Measurements from ENCODE around the gene FAS. TPM values are rescaled to one million over a fixed set of nuclear protein-coding genes. Genes with fewer than 3 reads are reported as not detected.

Gene FAS
- total and polyA plus RNA-seq, 2 donors (not counting 1 experiment from before 2014, with no cell fraction given) = 11.5 to 12.4 TPM

DNA sequence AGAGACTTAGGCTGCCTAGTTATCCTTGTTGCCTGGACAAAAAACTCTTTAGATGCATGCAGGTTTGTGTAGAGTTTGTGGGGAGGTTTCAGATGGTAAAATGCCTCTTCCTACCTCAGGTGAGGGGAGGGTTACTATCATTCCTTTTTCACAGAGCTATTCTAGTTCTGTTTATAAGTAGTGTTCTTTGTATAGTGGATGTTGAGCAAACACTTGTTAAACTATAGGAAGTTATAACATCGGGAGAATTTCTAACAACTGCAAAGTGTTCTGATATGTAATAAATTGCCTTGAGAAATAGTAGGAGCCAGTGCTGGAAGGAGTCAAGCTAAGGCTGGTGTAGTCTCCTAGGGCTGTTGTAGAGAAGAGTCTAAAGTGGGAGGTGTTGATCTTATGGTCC is 6.7 kb upstream of the FAS start:
- CTCF ChIA-PET = no interaction called here
- Histone ChIP-seq H3K27me3 (replicated peaks in 1 of 4; ENCODE audit: control extremely low read depth in 1 of 4, control insufficient read depth in 3 of 4, insufficient read depth in 4 of 4, low read length in 3 of 4) (no peaks in the 10 kb centered on the region), H3K9me3 (ENCODE audit: control extremely low read depth in 1 of 3, control insufficient read depth in 2 of 3, insufficient read depth in 1 of 3, low read length in 2 of 3) (peaks cover 0 to 8% (median 7%) of the 10 kb centered on the region in 3 donors), H3K79me2 (ENCODE audit: control insufficient read depth, insufficient read depth, low read length) (no peaks in the 10 kb centered on the region), H3K4me1 (ENCODE audit: control insufficient read depth in 2 of 2, insufficient read depth in 2 of 2, low read length in 2 of 2) (no peaks in the 10 kb centered on the region), H3K27ac (ENCODE audit: low read length in 2 of 2) (no peak overlapping the region), H3K9ac (ENCODE audit: low read length) (no peak overlapping the region), H3K36me3 (replicated peaks in 1 of 2; ENCODE audit: control extremely low read depth in 1 of 2, control insufficient read depth in 1 of 2, extremely low read depth in 1 of 2, insufficient read depth in 2 of 2, low read length in 1 of 2) (no peaks in the 10 kb centered on the region), H3K4me3 (ENCODE audit: control extremely low read depth in 1 of 5, extremely low read depth in 1 of 5, insufficient read depth in 1 of 5, low read depth in 2 of 5, low read length in 4 of 5) (no peak overlapping the region), H3K4me2 (replicated peaks; ENCODE audit: low read depth, low read length, poor library complexity, severe bottlenecking) (no peak overlapping the region), H2AFZ (ENCODE audit: insufficient read depth, low read depth, low read length, poor library complexity, severe bottlenecking) (no peak overlapping the region), H4K20me1 (ENCODE audit: control insufficient read depth, insufficient read depth, low read length, poor library complexity, severe bottlenecking) (no peaks in the 10 kb centered on the region)
- no peak for DNase-seq
- TF ChIP-seq CTCF (IDR thresholded peaks at IDR 0.05) = no peak
- TF ChIP-seq EZH2 (IDR thresholded peaks at IDR 0.05; ENCODE audit: borderline replicate concordance, insufficient read depth, low read depth, low read length, poor library complexity, severe bottlenecking) = no peak
- POLR2A ChIA-PET = no interaction called here
- Mint-ChIP-seq H3K27ac (no peak overlapping the region), H3K4me3 (no peak overlapping the region), H3K27me3 (no peaks in the 10 kb centered on the region), H3K4me1 (peaks cover 5% of the 10 kb centered on the region), H3K9me3 (ENCODE audit: insufficient read depth) (peaks cover 4% of the 10 kb centered on the region)
- WGBS (ENCODE audit: insufficient coverage) = no CpG with 5 or more reads among the region's 1 CpG
- intact Hi-C loops (cut with micrococcal nuclease) = no loop called here
- ATAC-seq (ENCODE audit: low read depth) = no peak

GRCh38 chr10:88984525-88984924 is 6.1 kb upstream of the FAS start:
- Histone ChIP-seq H3K4me2 (replicated peaks; ENCODE audit: low read depth, low read length, poor library complexity, severe bottlenecking) (no peak overlapping the region), H3K79me2 (ENCODE audit: control insufficient read depth, insufficient read depth, low read length) (no peaks in the 10 kb centered on the region), H3K4me3 (ENCODE audit: control extremely low read depth in 1 of 5, extremely low read depth in 1 of 5, insufficient read depth in 1 of 5, low read depth in 2 of 5, low read length in 4 of 5) (no peak overlapping the region), H3K27me3 (replicated peaks in 1 of 4; ENCODE audit: control extremely low read depth in 1 of 4, control insufficient read depth in 3 of 4, insufficient read depth in 4 of 4, low read length in 3 of 4) (no peaks in the 10 kb centered on the region), H3K9ac (ENCODE audit: low read length) (no peak overlapping the region), H3K36me3 (replicated peaks in 1 of 2; ENCODE audit: control extremely low read depth in 1 of 2, control insufficient read depth in 1 of 2, extremely low read depth in 1 of 2, insufficient read depth in 2 of 2, low read length in 1 of 2) (no peaks in the 10 kb centered on the region), H3K4me1 (ENCODE audit: control insufficient read depth in 2 of 2, insufficient read depth in 2 of 2, low read length in 2 of 2) (peaks cover 0 to 1% of the 10 kb centered on the region in 2 donors), H4K20me1 (ENCODE audit: control insufficient read depth, insufficient read depth, low read length, poor library complexity, severe bottlenecking) (no peaks in the 10 kb centered on the region), H2AFZ (ENCODE audit: insufficient read depth, low read depth, low read length, poor library complexity, severe bottlenecking) (peak overlapping the region; percentile 5), H3K27ac (ENCODE audit: low read length in 2 of 2) (no peak overlapping the region), H3K9me3 (ENCODE audit: control extremely low read depth in 1 of 3, control insufficient read depth in 2 of 3, insufficient read depth in 1 of 3, low read length in 2 of 3) (peaks cover 0 to 8% (median 7%) of the 10 kb centered on the region in 3 donors)
- ATAC-seq (ENCODE audit: low read depth) (no peak), DNase-seq (no peak)
- TF ChIP-seq EZH2 (IDR thresholded peaks at IDR 0.05; ENCODE audit: borderline replicate concordance, insufficient read depth, low read depth, low read length, poor library complexity, severe bottlenecking) (no peak), CTCF (IDR thresholded peaks at IDR 0.05) (no peak)
- peaks cover 8% of the 10 kb centered on the region for H3K4me1 Mint-ChIP-seq
- no peak overlapping the region for H3K4me3 Mint-ChIP-seq
- H3K9me3 Mint-ChIP-seq (ENCODE audit: insufficient read depth) = peaks cover 4% of the 10 kb centered on the region
- no peaks in the 10 kb centered on the region for H3K27me3 Mint-ChIP-seq
- no peak overlapping the region for H3K27ac Mint-ChIP-seq
- CTCF ChIA-PET = no interaction called here
- intact Hi-C loops (cut with micrococcal nuclease) = no loop called here
- POLR2A ChIA-PET = no interaction called here

All from B cell (primary cell).